ENCODE measurements around the gene RPSA. TPM values are rescaled to one million over a fixed set of nuclear protein-coding genes. Genes with fewer than 3 reads are reported as not detected.

RPSA gene
- total and polyA plus RNA-seq, 9 of the 15 experiments (the other 6 are each of a cell fraction or from before 2014, with no cell fraction given), result 2,290 to 4,272 (median 2,730) TPM

- TF ChIP-seq SAP30 (IDR thresholded peaks at IDR 0.05; ENCODE audit: borderline replicate concordance, insufficient read depth, low read depth, low read length, poor library complexity, severe bottlenecking) (peak; percentile 98), ARID2 (IDR thresholded peaks at IDR 0.05) (no peak), CEBPG (CRISPR knock-in tag; IDR thresholded peaks at IDR 0.05) (no peak), CEBPG (tag; conservative IDR thresholded peaks at IDR 0.05 in 1 of 2, IDR thresholded peaks at IDR 0.05 in 1 of 2) (no peak), EWSR1 (IDR thresholded peaks at IDR 0.05; ENCODE audit: borderline replicate concordance, low read depth, partially characterized antibody) (no peak), ZNF23 (CRISPR knock-in tag; IDR thresholded peaks at IDR 0.05) (no peak), RERE (CRISPR knock-in tag; IDR thresholded peaks at IDR 0.05; ENCODE audit: borderline replicate concordance) (no peak), EHMT2 (IDR thresholded peaks at IDR 0.05) (no peak), ASH1L (IDR thresholded peaks at IDR 0.05; ENCODE audit: borderline replicate concordance, low read depth, partially characterized antibody) (peak; percentile 57), DIDO1 (tag; IDR thresholded peaks at IDR 0.05; ENCODE audit: low read depth) (peak; percentile 80), ZMIZ1 (IDR thresholded peaks at IDR 0.05; ENCODE audit: low read depth in 2 of 2, low read length in 2 of 2) (peak in 1 of 2 experiments; percentile 57; a peak in 2 of 4 replicates), MTA1 (IDR thresholded peaks at IDR 0.05; ENCODE audit: borderline replicate concordance) (peak; percentile 75; the same call in 1 of the 2 replicates)
- TF ChIP-seq, protein P1, sequence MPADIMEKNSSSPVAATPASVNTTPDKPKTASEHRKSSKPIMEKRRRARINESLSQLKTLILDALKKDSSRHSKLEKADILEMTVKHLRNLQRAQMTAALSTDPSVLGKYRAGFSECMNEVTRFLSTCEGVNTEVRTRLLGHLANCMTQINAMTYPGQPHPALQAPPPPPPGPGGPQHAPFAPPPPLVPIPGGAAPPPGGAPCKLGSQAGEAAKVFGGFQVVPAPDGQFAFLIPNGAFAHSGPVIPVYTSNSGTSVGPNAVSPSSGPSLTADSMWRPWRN (IDR thresholded peaks at IDR 0.05; ENCODE audit: low read depth), result no peak; the same call in none of the 2 replicates
- TF ChIP-seq, protein P2, sequence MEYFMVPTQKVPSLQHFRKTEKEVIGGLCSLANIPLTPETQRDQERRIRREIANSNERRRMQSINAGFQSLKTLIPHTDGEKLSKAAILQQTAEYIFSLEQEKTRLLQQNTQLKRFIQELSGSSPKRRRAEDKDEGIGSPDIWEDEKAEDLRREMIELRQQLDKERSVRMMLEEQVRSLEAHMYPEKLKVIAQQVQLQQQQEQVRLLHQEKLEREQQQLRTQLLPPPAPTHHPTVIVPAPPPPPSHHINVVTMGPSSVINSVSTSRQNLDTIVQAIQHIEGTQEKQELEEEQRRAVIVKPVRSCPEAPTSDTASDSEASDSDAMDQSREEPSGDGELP (CRISPR knock-in tag; IDR thresholded peaks at IDR 0.05; ENCODE audit: borderline replicate concordance), result peak; percentile 93
Observed at GRCh38 chr3:39406368-39407258, at the start of gene RPSA (continued).
